ENCODE data around the gene SLC10A7.
"Not testable (repeated sequence)": the region's sequence is repeated elsewhere in the genome, so short reads cannot be mapped to it uniquely, and the experiment has no call there.

SLC10A7 gene

DNA sequence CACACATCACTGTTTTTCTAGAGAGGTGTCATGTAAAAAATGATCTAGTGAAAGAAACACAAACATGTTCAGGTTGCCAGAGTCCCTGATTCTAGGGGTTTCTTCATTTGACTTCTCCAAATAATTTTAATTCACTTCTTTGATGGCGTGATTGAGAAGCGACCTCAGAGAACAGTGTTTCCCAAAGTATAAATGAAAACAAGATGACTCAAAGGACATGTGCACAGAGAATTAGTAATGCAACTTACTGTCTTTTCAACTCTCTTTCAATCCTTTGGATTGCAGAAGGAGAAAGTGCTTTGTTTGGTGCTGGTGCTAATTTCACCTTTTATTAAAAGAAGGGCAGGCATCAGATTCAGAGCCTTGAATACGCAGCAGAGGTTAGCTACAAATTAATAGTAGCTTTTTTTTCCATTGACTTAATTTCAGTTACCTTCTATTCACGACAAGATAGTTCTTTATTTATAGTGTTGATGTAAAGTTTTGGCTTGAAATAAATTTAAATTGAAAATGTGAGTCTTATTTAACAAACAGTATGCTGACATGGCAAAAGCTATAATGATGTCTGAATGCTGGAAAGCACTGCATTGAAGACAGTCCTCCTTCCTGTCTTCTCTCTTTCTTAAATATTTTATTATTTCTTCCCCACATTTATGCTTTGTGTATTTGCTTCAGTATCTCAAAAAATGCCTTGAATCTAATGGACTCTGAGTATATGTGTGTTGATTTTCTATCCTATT is 85.1 kb downstream of the SLC10A7 start:
- DNase-seq: no peak

DNA sequence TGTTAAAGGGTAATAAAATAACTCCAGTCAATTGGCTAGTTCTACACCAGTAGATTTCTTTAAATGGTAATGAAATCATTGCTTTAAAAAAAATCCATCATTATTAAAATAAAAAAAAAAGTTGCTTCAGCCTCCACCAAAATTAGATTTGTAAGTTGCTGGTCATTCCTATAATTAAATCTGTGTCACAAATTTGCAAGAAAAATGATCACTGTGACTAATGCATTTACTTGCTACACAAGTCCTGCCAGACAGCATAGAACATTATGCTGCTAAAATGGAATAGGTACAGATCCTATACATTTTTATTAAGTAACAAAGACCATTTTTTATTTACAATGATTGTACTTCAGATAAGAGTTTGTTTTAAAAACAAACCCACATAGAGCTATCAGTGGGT is 85.8 kb downstream of the SLC10A7 start:
- DNase-seq: no peak

GRCh38 chr4:146432065-146432464 is 89.7 kb downstream of the SLC10A7 start:
- DNase-seq: no peak

DNA sequence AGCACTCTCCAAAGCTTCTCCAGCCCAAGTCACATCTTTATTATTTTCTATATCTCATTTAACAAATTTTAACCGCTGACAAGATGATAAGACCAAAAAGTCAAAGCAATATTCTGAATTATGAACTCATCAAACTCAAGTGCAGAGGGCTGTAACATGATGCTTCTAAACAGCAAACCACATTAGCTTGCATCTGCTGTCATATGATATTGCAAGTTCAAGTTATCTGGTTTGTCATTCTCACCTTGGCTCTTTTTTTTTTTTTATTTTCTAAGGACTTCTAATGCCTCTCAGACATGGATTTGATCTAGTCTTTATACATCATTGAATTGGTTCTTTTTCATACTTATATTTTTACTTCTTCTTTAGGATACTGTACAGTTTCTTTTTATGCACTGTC is 93.4 kb downstream of the SLC10A7 start:
- DNase-seq: no peak

DNA sequence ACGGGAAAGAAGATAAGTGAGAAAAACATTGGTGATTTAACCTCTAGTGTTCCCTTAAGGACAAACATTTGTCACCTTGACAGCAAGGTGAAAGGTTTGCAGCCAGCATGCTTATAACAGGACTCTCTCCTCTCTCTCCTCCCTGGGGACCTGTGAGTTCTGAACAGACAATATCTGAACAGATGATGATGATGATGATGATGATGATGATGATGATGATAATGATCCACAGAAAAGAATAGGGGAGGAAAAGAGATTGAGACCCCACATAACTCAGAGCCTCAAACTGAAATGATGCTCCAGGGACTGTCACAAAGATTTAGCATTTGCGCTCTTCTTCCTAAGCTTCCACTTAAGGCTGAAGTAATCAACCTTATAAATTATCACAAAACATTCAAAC is 103.9 kb downstream of the SLC10A7 start:
- DNase-seq: no peak

DNA sequence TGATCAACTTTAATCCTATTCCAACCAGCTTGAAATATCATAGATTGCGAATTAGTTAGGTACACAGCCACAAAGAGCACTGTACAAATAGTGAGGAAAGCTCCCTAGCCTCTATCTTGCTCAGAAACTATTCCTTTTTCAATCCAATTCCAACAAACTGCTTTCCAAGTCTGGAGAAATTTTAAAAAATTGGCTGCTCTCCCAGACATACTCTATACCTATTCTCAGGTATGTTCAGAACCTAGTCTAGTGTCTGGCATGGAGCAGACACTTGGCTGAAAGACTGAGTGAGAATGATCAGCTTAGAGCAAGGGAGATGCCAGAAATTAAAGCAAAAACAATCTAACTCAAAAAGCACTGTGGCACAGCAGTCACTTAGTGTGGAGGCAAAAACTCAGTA is 105.9 kb downstream of the SLC10A7 start:
- DNase-seq: no peak

- DNase-seq: no peak
Measured at GRCh38 chr4:146407669-146408084, 114.1 kb downstream of the SLC10A7 start.

DNA sequence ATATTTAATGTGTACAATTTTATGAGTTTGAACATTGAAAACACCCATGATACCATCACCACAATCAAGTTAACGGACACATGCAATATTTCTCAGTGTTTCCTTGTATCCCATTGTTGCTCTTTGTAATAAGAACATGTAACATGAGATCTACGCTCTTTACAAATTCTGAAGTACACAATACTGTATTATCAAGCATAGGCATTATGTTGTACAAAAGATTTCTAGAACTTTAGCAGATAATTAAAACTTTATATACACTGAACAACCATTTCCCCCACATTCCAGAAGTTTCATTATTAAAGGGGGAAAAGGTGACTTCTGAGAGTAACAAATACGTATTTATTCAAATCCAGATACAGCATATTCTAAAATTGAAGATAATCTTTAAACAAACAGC is 114.5 kb downstream of the SLC10A7 start:
- no peak for DNase-seq

GRCh38 chr4:146401274-146401673 is 120.5 kb downstream of the SLC10A7 start:
- no peak for DNase-seq

- DNase-seq: no peak
Measured at GRCh38 chr4:146398896-146399445, 122.8 kb downstream of the SLC10A7 start.

GRCh38 chr4:146398404-146398803 is 123.3 kb downstream of the SLC10A7 start:
- DNase-seq: no peak

- DNase-seq: no peak
Measured at GRCh38 chr4:146389561-146389960, 132.2 kb downstream of the SLC10A7 start.

GRCh38 chr4:146382194-146382593 is 139.5 kb downstream of the SLC10A7 start:
- DNase-seq: no peak

- no peak for DNase-seq
Measured at GRCh38 chr4:146381263-146381872, 140.4 kb downstream of the SLC10A7 start.

- DNase-seq: no peak
Measured at GRCh38 chr4:146379744-146380143, 142.0 kb downstream of the SLC10A7 start.

DNA sequence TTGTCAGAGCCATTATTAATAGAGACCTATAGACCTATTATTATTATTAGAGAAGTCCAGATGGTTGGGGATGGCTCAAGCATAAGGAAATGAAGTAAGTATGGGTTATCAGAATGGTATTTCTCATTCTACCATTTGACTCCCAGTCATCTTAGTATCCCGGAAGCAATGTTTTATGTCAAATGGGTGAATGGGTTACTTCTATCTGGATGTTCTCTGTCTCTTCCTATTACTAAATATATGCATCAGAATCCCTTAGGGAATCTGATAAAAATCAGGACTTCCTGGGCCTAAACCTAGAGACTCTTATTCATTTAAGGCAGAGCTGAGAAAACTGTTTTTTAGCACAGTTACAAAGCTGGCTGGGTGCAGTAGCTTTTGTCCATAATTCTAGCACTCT is 149.9 kb downstream of the SLC10A7 start:
- DNase-seq: no peak

- no peak for DNase-seq
Measured at GRCh38 chr4:146370841-146371240, 150.9 kb downstream of the SLC10A7 start.

DNA sequence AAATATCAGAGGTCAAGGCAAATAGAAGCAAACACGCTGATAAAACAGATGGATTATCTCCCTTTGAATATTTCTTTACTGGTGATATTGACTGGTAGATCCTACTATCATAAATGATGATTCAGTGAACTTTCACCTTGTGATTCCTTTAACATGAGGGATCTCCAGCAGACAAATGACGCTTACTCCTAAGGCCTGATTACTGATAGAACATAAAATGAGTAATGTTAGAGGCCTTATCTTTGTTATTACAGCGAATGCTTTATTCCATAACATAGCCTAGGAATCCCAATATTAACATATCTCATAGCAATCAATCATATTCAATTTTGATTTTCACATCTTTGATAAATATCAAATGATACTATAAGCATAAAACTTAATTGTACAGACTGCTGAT is 152.3 kb downstream of the SLC10A7 start:
- DNase-seq: no peak

DNA sequence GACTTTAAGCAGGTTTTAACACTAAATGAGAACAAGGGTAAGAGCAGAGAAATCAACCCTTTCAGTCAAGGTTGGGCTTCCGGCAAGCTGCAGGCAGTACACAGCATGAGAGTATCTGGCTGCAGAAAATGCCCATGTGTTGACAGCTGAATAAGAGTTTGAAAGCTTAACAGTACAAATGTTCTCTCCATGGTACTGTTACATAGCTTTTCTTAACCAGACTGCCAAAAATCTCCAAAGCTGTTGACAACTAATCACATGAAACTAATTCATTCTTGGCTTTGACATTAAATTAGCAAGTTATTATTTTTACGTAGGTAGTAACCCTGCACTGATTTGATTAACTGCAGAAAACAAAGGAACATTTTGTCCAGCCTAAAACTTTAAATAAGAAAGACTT is 153.5 kb downstream of the SLC10A7 start:
- DNase-seq: no peak

DNA sequence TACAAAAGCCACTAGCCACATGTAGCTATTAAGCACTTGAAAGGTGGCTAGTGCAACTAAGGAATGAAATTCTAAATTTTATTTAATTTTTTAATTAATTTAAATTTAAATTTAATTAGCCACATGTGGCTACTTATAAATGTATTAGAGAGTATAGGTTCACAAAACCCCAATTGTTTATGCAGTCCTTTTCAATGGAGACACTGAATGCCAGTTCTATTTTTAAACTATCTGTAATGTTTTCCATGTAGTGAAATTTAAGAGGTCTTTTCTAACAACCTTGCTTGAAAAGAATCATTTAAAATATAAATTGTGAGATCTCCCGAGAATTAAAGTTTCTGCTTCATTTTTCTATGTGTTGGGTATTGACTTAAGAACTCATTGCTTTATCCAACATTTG is 154.4 kb downstream of the SLC10A7 start:
- DNase-seq: no peak

DNA sequence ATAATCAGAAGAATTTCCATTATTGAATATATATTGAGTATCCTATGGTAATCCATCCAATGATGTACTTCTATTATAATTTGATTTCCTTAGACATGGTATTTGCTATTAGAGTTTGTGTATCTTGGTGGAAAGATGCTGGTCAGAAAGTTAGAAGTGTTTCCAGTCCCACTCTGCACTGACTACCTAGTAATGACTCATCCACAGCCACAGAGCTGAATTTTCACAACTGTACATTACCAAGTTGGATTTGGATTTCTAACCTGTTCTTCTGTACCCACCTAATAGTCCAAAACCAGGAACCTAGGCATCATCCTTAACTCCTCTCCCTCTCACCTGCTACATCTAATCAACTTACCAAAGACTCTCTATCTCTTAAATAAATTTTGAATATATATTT is 162.0 kb downstream of the SLC10A7 start:
- DNase-seq: no peak

DNA sequence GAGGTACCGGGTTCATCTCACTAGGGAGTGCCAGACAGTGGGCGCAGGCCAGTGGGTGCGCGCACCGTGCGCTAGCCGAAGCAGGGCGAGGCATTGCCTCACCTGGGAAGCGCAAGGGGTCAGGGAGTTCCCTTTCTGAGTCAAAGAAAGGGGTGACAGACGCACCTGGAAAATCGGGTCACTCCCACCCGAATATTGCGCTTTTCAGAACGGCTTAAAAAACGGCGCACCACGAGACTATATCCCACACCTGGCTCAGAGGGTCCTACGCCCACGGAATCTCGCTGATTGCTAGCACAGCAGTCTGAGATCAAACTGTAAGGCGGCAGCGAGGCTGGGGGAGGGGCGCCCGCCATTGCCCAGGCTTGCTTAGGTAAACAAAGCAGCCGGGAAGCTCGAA is 171.6 kb downstream of the SLC10A7 start:
- not testable (repeated sequence) for DNase-seq

- no peak for DNase-seq
Measured at GRCh38 chr4:146349306-146349705, 172.4 kb downstream of the SLC10A7 start.

DNA sequence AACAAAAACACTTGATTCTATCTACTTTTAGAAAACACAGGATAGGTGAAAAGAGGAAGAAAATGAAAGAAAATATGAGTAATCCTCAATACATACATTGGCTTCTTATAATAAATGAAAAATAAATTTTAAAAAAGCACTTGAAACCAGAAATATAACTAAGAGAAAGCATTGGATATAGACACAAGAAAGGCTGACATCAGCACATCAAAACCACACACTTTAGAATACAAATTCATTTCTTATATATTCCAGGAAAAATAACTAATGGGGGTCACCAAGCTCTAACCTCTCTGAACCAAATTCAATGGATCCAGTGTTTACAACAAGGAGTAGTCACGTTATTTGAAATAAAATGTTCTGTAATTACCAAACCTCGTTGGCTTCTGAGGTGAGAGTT is 173.9 kb downstream of the SLC10A7 start:
- no peak for DNase-seq

DNA sequence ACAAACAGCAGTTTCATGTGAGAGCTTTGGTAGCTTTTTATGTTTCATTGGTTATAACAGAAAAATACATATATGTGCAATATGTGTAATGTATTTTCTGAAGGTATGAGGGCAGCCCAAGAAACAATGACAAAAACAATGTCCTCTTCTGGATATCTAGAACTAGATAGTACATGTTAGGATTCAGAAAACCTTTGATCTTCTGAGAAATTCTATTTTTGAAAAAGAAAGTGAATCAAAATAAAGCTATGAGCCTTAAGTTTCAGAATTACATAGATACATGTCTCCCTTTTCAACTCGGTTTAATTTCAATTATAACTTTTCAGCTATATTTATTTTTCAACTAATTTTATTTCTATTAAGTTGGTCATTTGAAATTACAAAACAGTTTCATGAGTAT is 175.5 kb downstream of the SLC10A7 start:
- DNase-seq: no peak
